GM12864 (cell line): Measurements from ENCODE around the gene CABCOCO1.

Source experiments
- DNase-seq: peaks from one replicate; pipeline ENCODE4 v3.0.0-alpha.2; 2011; ENCODE audit warnings: low read depth
- H3K4me3 ChIP-seq: 2 replicates; pipeline ENCODE4 v1.5.1; 2011; ENCODE audit warnings: mild to moderate bottlenecking, low read depth, low read length, control low read depth
- CTCF ChIP-seq: IDR thresholded peaks from 2 replicates; pipeline ENCODE4 v1.5.1; 2011; ENCODE audit warnings: low read depth, mild to moderate bottlenecking, moderate library complexity, low read length, control low read depth, inconsistent platforms; ENCODE audit errors: missing control alignments

CABCOCO1 gene

GRCh38 chr10:61621605-61622051 is 41.1 kb upstream of the CABCOCO1 start:
- no peak overlapping the region for H3K4me3 ChIP-seq
- TF ChIP-seq CTCF: no peak
- no peak for DNase-seq

DNA sequence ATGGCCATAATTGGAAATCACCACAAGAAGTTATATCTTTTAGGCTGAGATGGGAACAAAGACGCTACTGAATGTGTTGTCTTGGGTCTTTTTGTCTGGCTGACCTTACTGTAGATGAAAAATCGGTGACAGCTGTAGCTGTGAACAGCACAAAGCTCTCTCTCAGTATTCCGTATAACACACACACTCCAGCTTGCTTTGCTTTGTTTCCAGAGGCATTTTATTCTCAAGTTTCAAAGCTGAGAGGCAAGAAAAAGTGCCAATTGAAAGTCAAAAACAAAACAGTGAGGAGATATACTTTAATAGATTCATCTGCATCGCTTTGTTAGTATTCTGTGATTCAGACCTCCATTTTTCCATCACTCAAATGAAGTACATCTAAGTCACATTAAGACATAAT is 39.6 kb upstream of the CABCOCO1 start:
- no peak for DNase-seq

DNA sequence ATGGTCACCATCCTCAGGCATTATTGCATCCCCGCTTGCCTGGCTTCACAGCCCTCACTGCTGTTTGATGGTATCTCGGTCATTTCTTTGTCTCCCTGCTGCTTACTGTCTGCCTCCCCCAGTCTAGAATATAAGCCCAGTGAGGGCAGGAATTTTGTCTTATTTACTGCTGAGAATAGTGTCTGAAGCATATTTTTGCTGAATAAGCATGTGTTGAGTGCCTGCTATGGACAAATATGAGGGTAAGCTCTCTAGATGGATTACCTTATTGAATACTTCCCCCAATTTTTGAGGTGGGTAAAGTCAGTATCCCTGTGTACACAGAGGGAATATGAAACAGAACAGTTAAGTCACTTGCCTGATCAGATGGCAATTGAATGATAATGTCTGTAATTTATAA is 36.5 kb upstream of the CABCOCO1 start:
- no peak for DNase-seq
- TF ChIP-seq CTCF: no peak
- no peak overlapping the region for H3K4me3 ChIP-seq

More for the DNA sequence above, 39.6 kb upstream of the CABCOCO1 start:
- no peak overlapping the region for H3K4me3 ChIP-seq
- TF ChIP-seq CTCF: no peak

DNA sequence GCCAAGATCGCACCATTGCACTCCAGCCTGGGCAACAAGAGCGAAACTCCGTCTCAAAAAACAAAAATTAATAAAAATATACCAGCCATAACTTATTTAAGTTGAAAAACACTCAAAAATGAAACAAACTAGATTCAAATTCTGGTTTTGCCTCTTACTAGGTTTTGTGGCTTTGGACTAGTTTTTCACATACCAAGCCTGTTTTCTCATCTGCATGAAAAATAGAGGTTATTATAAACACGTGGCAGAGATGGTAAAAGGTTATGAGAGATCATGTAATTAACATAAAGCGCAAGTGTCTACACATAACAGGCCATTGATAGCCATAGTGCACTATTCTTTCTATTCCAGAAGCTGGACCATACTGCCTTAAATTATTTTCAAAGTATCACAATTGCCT is 35.5 kb upstream of the CABCOCO1 start:
- H3K4me3 ChIP-seq: no peak overlapping the region
- DNase-seq: no peak
- no peak for TF ChIP-seq CTCF

GRCh38 chr10:61628151-61628874 is 34.4 kb upstream of the CABCOCO1 start:
- DNase-seq: no peak
- no peak for TF ChIP-seq CTCF
- H3K4me3 ChIP-seq: no peak overlapping the region

GRCh38 chr10:61628875-61629513 is 33.7 kb upstream of the CABCOCO1 start:
- H3K4me3 ChIP-seq: no peak overlapping the region
- no peak for TF ChIP-seq CTCF
- no peak for DNase-seq
